ENCODE data around the gene HMOX2.

GRCh38 chr16:4461250-4462085, 14.7 kb upstream of the HMOX2 start:
- TF ChIP-seq CTCF (IDR thresholded peaks at IDR 0.05; ENCODE audit: low read length) (no peak), EZH2 (IDR thresholded peaks at IDR 0.05; ENCODE audit: borderline replicate concordance, low read length) (no peak)
